HEK293 (cell line): ENCODE data around the gene GAPVD1.

Source experiments
- GLIS1 ChIP-seq: fragments of 450-650 bp; formaldehyde crosslinking; IDR thresholded peaks from 2 replicates; pipeline ENCODE4 v1.5.1; 2016; ENCODE audit warnings: missing biosample characterization, missing genetic modification characterization
- KLF8 ChIP-seq: fragments of 450-650 bp; formaldehyde crosslinking; IDR thresholded peaks from 2 replicates; pipeline ENCODE4 v1.5.1; 2016; ENCODE audit warnings: missing biosample characterization, missing genetic modification characterization
- SP3 ChIP-seq: fragments of 450-650 bp; formaldehyde crosslinking; IDR thresholded peaks from 2 replicates; pipeline ENCODE4 v1.5.1; 2016; ENCODE audit warnings: missing biosample characterization, missing genetic modification characterization
- TRIM28 ChIP-seq: IDR thresholded peaks from 2 replicates; pipeline ENCODE4 v1.6.1; 2011; ENCODE audit warnings: low read length, control low read depth, borderline replicate concordance
- ZBTB17 ChIP-seq: fragments of 450-650 bp; formaldehyde crosslinking; IDR thresholded peaks from 2 replicates; pipeline ENCODE4 v1.5.1; 2016; ENCODE audit warnings: missing biosample characterization, missing genetic modification characterization
- ZBTB21 ChIP-seq: fragments of 450-650 bp; formaldehyde crosslinking; IDR thresholded peaks from 2 replicates; pipeline ENCODE4 v1.5.1; 2017; ENCODE audit warnings: missing biosample characterization, missing genetic modification characterization
- ZEB2 ChIP-seq: fragments of 450-650 bp; formaldehyde crosslinking; IDR thresholded peaks from 2 replicates; pipeline ENCODE4 v1.5.1; 2016; ENCODE audit warnings: missing biosample characterization, missing genetic modification characterization
- ZFP41 ChIP-seq: fragments of 450-650 bp; formaldehyde crosslinking; IDR thresholded peaks from 2 replicates; pipeline ENCODE4 v1.5.1; 2016; ENCODE audit warnings: missing biosample characterization, missing genetic modification characterization, borderline replicate concordance
- ZNF10 ChIP-seq: fragments of 450-650 bp; formaldehyde crosslinking; IDR thresholded peaks from 2 replicates; pipeline ENCODE4 v1.5.1; 2017; ENCODE audit warnings: missing biosample characterization, missing genetic modification characterization
- ZNF155 ChIP-seq: fragments of 450-650 bp; formaldehyde crosslinking; IDR thresholded peaks from 2 replicates; pipeline ENCODE4 v1.5.1; 2016; ENCODE audit warnings: missing biosample characterization, missing genetic modification characterization
- ZNF324 ChIP-seq: fragments of 450-650 bp; formaldehyde crosslinking; IDR thresholded peaks from 2 replicates; pipeline ENCODE4 v1.5.1; 2016; ENCODE audit warnings: missing biosample characterization, missing genetic modification characterization
- ZNF341 ChIP-seq: fragments of 450-650 bp; formaldehyde crosslinking; IDR thresholded peaks from 2 replicates; pipeline ENCODE4; 2016; ENCODE audit warnings: low read depth, missing biosample characterization, missing genetic modification characterization
- ZNF394 ChIP-seq: fragments of 450-650 bp; formaldehyde crosslinking; IDR thresholded peaks from 2 replicates; pipeline ENCODE4 v1.5.1; 2016; ENCODE audit warnings: missing biosample characterization, missing genetic modification characterization, mild to moderate bottlenecking, moderate library complexity, borderline replicate concordance
- ZNF433 ChIP-seq: fragments of 450-650 bp; formaldehyde crosslinking; IDR thresholded peaks from 2 replicates; pipeline ENCODE4 v1.5.1; 2016; ENCODE audit warnings: missing biosample characterization, missing genetic modification characterization, low read depth
- ZNF548 ChIP-seq: fragments of 450-650 bp; formaldehyde crosslinking; IDR thresholded peaks from 2 replicates; pipeline ENCODE4 v1.5.1; 2016; ENCODE audit warnings: missing biosample characterization, missing genetic modification characterization
- ZNF571 ChIP-seq: fragments of 450-650 bp; formaldehyde crosslinking; IDR thresholded peaks from 2 replicates; pipeline ENCODE4 v1.5.0; 2017; ENCODE audit warnings: missing biosample characterization, missing genetic modification characterization
- ZNF629 ChIP-seq: fragments of 450-650 bp; formaldehyde crosslinking; IDR thresholded peaks from 2 replicates; pipeline ENCODE4 v1.5.1; 2017; ENCODE audit warnings: missing biosample characterization, missing genetic modification characterization
- TF ChIP-seq, protein P1 (sequence below): fragments of 450-650 bp; formaldehyde crosslinking; IDR thresholded peaks from 2 replicates; pipeline ENCODE4 v1.5.1; 2016; ENCODE audit warnings: missing biosample characterization, missing genetic modification characterization
- TF ChIP-seq, protein P2 (sequence below): fragments of 450-650 bp; formaldehyde crosslinking; IDR thresholded peaks from 2 replicates; pipeline ENCODE4 v1.5.0; 2017; ENCODE audit warnings: missing biosample characterization, missing genetic modification characterization, borderline replicate concordance
- TF ChIP-seq, protein P3 (sequence below): fragments of 450-650 bp; formaldehyde crosslinking; IDR thresholded peaks from 2 replicates; pipeline ENCODE4 v1.5.1; 2016; ENCODE audit warnings: missing biosample characterization, missing genetic modification characterization
- TF ChIP-seq, protein P4 (sequence below): fragments of 450-650 bp; formaldehyde crosslinking; optimal IDR thresholded peaks from 2 replicates; pipeline ENCODE3; 2016; ENCODE audit warnings: missing biosample characterization, mild to moderate bottlenecking, missing genetic modification characterization
- TF ChIP-seq, protein P5 (sequence below): fragments of 450-650 bp; formaldehyde crosslinking; IDR thresholded peaks from 2 replicates; pipeline ENCODE4 v1.5.1; 2017; ENCODE audit warnings: missing biosample characterization, missing genetic modification characterization
- TF ChIP-seq, protein P6 (sequence below): fragments of 450-650 bp; formaldehyde crosslinking; IDR thresholded peaks from 2 replicates; pipeline ENCODE4 v1.5.1; 2016; ENCODE audit warnings: missing biosample characterization, missing genetic modification characterization
- TF ChIP-seq, protein P7 (sequence below): sonication (generic); formaldehyde crosslinking; IDR thresholded peaks from 2 replicates; pipeline ENCODE4 v1.8.1; 2022; ENCODE audit warnings: mild to moderate bottlenecking, moderate library complexity, missing genetic modification reagents

The GAPVD1 gene

DNA sequence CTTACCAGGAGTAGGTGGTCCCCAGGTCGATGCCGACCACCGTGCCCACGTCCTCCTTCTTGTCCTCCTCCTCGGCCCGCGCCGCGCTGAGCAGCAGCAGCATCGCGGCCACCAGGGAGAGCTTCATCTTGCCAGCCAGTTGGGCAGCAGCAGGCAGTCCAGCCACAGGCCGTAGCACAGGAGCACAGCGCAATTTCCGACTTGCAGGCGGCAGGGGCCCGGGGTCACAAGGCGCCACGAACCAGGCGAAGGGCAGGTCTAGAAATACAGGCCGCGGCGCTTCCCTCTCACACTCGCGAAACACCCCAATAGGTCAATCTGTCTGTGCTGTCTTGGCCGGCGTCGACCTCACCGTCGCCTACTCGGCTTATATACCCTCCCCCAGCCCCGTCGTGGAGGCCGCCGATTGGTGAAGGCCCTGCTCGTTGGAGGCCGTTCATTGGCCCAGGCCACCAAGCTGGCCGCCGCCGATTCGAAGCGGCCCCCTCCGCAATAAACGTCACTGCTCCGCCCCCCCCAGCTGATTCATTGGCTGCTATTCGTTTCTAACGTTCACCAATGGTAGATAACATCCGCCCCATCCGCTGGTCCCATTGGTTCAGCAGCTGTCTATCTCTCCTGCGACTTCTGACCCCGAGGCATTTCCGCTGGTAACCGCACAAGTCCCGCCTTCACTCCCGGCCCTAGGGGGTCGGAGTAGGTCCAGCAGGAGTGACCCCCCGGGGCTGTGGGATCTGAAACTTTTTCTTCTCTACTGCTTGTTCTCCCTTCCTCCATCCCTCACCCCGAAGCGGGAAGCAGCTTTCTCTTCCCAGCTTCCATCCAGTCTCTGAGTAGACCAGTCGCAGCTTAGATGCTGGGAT is 20.4 kb upstream of the GAPVD1 start, which contains the start of gene HSPA5 (continued):
- TF ChIP-seq, protein P1, sequence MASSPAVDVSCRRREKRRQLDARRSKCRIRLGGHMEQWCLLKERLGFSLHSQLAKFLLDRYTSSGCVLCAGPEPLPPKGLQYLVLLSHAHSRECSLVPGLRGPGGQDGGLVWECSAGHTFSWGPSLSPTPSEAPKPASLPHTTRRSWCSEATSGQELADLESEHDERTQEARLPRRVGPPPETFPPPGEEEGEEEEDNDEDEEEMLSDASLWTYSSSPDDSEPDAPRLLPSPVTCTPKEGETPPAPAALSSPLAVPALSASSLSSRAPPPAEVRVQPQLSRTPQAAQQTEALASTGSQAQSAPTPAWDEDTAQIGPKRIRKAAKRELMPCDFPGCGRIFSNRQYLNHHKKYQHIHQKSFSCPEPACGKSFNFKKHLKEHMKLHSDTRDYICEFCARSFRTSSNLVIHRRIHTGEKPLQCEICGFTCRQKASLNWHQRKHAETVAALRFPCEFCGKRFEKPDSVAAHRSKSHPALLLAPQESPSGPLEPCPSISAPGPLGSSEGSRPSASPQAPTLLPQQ (tag by site-specific recombination), result 0 out of 2 replicates have a peak, but pooled peaks have one; percentile 21
- TF ChIP-seq ZNF394, result peak; percentile 29; the same call in 1 of the 2 replicates
- peak; percentile 63 for TF ChIP-seq ZBTB17 (tag by site-specific recombination)
- TF ChIP-seq, protein P2, sequence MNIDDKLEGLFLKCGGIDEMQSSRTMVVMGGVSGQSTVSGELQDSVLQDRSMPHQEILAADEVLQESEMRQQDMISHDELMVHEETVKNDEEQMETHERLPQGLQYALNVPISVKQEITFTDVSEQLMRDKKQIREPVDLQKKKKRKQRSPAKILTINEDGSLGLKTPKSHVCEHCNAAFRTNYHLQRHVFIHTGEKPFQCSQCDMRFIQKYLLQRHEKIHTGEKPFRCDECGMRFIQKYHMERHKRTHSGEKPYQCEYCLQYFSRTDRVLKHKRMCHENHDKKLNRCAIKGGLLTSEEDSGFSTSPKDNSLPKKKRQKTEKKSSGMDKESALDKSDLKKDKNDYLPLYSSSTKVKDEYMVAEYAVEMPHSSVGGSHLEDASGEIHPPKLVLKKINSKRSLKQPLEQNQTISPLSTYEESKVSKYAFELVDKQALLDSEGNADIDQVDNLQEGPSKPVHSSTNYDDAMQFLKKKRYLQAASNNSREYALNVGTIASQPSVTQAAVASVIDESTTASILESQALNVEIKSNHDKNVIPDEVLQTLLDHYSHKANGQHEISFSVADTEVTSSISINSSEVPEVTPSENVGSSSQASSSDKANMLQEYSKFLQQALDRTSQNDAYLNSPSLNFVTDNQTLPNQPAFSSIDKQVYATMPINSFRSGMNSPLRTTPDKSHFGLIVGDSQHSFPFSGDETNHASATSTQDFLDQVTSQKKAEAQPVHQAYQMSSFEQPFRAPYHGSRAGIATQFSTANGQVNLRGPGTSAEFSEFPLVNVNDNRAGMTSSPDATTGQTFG (tag by site-specific recombination), result no peak
- TF ChIP-seq KLF8 (tag by site-specific recombination), result peak; percentile 44; the same call in 1 of the 2 replicates
- peak; percentile 71 for TF ChIP-seq SP3 (tag by site-specific recombination)
- TF ChIP-seq ZNF10 (tag by site-specific recombination), result 0 out of 2 replicates have a peak, but pooled peaks have one; percentile 11
- TF ChIP-seq ZNF548 (tag by site-specific recombination), result no peak
- TF ChIP-seq ZBTB21 (tag by site-specific recombination), result peak; percentile 16; the same call in 1 of the 2 replicates
- TF ChIP-seq ZNF324 (tag by site-specific recombination), result 0 out of 2 replicates have a peak, but pooled peaks have one; percentile 44
- no peak for TF ChIP-seq ZFP41 (tag by site-specific recombination)
- TF ChIP-seq, protein P3, sequence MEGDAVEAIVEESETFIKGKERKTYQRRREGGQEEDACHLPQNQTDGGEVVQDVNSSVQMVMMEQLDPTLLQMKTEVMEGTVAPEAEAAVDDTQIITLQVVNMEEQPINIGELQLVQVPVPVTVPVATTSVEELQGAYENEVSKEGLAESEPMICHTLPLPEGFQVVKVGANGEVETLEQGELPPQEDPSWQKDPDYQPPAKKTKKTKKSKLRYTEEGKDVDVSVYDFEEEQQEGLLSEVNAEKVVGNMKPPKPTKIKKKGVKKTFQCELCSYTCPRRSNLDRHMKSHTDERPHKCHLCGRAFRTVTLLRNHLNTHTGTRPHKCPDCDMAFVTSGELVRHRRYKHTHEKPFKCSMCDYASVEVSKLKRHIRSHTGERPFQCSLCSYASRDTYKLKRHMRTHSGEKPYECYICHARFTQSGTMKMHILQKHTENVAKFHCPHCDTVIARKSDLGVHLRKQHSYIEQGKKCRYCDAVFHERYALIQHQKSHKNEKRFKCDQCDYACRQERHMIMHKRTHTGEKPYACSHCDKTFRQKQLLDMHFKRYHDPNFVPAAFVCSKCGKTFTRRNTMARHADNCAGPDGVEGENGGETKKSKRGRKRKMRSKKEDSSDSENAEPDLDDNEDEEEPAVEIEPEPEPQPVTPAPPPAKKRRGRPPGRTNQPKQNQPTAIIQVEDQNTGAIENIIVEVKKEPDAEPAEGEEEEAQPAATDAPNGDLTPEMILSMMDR (tag by site-specific recombination), result peak; percentile 74; the same call in 1 of the 2 replicates
- TF ChIP-seq ZNF571, result no peak
- TF ChIP-seq ZNF629, result peak; percentile 82
- TF ChIP-seq, protein P4, sequence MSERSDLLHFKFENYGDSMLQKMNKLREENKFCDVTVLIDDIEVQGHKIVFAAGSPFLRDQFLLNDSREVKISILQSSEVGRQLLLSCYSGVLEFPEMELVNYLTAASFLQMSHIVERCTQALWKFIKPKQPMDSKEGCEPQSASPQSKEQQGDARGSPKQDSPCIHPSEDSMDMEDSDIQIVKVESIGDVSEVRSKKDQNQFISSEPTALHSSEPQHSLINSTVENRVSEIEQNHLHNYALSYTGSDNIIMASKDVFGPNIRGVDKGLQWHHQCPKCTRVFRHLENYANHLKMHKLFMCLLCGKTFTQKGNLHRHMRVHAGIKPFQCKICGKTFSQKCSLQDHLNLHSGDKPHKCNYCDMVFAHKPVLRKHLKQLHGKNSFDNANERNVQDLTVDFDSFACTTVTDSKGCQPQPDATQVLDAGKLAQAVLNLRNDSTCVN (tag by site-specific recombination), result peak; percentile 41
- TF ChIP-seq GLIS1 (tag by site-specific recombination), result peak; percentile 98
- TF ChIP-seq, protein P5, sequence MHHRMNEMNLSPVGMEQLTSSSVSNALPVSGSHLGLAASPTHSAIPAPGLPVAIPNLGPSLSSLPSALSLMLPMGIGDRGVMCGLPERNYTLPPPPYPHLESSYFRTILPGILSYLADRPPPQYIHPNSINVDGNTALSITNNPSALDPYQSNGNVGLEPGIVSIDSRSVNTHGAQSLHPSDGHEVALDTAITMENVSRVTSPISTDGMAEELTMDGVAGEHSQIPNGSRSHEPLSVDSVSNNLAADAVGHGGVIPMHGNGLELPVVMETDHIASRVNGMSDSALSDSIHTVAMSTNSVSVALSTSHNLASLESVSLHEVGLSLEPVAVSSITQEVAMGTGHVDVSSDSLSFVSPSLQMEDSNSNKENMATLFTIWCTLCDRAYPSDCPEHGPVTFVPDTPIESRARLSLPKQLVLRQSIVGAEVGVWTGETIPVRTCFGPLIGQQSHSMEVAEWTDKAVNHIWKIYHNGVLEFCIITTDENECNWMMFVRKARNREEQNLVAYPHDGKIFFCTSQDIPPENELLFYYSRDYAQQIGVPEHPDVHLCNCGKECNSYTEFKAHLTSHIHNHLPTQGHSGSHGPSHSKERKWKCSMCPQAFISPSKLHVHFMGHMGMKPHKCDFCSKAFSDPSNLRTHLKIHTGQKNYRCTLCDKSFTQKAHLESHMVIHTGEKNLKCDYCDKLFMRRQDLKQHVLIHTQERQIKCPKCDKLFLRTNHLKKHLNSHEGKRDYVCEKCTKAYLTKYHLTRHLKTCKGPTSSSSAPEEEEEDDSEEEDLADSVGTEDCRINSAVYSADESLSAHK (tag by site-specific recombination), result 0 out of 2 replicates have a peak, but pooled peaks have one; percentile 10
- TF ChIP-seq, protein P6, sequence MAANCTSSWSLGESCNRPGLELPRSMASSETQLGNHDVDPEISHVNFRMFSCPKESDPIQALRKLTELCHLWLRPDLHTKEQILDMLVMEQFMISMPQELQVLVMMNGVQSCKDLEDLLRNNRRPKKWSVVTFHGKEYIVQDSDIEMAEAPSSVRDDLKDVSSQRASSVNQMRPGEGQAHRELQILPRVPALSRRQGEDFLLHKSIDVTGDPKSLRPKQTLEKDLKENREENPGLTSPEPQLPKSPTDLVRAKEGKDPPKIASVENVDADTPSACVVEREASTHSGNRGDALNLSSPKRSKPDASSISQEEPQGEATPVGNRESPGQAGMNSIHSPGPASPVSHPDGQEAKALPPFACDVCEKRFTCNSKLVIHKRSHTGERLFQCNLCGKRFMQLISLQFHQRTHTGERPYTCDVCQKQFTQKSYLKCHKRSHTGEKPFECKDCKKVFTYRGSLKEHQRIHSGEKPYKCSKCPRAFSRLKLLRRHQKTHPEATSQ, result no peak
- TF ChIP-seq ZNF341 (tag by site-specific recombination), result peak; percentile 50; the same call in 1 of the 2 replicates
- TF ChIP-seq ZEB2 (tag by site-specific recombination), result no peak
- TF ChIP-seq ZNF433 (tag by site-specific recombination), result no peak
- no peak for TF ChIP-seq ZNF155 (tag by site-specific recombination)
- TF ChIP-seq, protein P7, sequence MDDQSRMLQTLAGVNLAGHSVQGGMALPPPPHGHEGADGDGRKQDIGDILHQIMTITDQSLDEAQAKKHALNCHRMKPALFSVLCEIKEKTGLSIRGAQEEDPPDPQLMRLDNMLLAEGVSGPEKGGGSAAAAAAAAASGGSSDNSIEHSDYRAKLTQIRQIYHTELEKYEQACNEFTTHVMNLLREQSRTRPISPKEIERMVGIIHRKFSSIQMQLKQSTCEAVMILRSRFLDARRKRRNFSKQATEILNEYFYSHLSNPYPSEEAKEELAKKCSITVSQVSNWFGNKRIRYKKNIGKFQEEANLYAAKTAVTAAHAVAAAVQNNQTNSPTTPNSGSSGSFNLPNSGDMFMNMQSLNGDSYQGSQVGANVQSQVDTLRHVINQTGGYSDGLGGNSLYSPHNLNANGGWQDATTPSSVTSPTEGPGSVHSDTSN (CRISPR knock-in tag), result peak; percentile 42
- TF ChIP-seq TRIM28, result no peak; the same call in 1 of the 2 replicates
